Kidney epithelial cell (primary cell): ENCODE results near the gene DNAH11. TPM values are rescaled to one million over a fixed set of nuclear protein-coding genes. Genes with fewer than 3 reads are reported as not detected.

Experiments used
- DNase-seq: peaks from one replicate; pipeline ENCODE4 v3.0.0-alpha.2; 2010; ENCODE audit warnings: low read depth
- H3K27me3 ChIP-seq: 2 replicates; pipeline ENCODE4 v1.6.0; 2011; ENCODE audit warnings: low read length; ENCODE audit not compliant: control insufficient read depth, insufficient read depth
- H3K36me3 ChIP-seq: 2 replicates; pipeline ENCODE4 v1.5.1; 2011; ENCODE audit warnings: low read length; ENCODE audit not compliant: control insufficient read depth, insufficient read depth
- H3K4me3 ChIP-seq: 2 replicates; pipeline ENCODE4 v1.5.1; 2011; ENCODE audit warnings: low read depth, mild to moderate bottlenecking, control low read depth, low read length
- total RNA-seq: library from RNA; depleted of rRNA; stranded (reverse); fragments of >200 nt; gene quantifications from 2 replicates; pipeline ENCODE4 v1.2.3, GENCODE V29; 2015
- TF ChIP-seq, protein P1 (sequence below): IDR thresholded peaks from 2 replicates; pipeline ENCODE4 v1.5.1; 2011; ENCODE audit warnings: mild to moderate bottlenecking, moderate library complexity, low read length, control low read depth, inconsistent platforms; ENCODE audit not compliant: insufficient read depth, poor library complexity, severe bottlenecking

The DNAH11 gene
- total RNA-seq, 1 donor from 2014 or later = not detected

DNA sequence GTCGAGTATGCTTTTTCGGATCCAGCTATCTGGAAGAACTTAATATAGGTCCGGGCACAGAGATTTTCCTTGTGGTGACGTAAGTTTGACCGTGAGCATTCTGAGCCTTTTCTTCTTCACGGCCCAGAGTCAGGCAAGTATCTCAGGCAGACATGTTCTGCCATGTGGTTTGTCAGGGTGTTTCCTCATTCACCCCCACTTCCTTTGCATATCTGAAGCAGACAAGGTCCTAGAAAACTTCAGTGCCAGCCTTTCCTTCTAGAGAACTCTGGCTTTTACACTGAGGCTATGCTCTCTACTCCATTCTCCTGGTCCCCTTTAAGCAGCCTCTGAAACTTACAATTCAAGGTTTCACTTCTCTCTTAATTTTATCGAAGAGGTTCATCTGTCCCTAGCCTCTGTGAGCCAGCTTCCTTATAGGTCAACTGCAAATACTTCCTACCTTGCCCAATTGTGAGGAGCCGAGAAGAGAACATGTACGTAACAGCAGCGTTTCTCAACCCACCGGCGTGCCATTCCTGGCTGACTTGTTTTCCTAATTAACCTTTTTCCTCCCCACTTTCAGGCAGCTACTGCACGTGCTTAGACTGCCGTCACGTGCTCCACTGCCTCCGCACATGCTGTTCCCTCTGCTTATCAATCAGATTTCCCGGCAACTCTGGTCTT, 355.6 kb downstream of the DNAH11 start:
- Histone ChIP-seq H3K4me3 (no peak overlapping the region), H3K36me3 (peaks cover 1% of the 10 kb centered on the region), H3K27me3 (no peaks in the 10 kb centered on the region)
- no peak for DNase-seq
- TF ChIP-seq, protein P1, sequence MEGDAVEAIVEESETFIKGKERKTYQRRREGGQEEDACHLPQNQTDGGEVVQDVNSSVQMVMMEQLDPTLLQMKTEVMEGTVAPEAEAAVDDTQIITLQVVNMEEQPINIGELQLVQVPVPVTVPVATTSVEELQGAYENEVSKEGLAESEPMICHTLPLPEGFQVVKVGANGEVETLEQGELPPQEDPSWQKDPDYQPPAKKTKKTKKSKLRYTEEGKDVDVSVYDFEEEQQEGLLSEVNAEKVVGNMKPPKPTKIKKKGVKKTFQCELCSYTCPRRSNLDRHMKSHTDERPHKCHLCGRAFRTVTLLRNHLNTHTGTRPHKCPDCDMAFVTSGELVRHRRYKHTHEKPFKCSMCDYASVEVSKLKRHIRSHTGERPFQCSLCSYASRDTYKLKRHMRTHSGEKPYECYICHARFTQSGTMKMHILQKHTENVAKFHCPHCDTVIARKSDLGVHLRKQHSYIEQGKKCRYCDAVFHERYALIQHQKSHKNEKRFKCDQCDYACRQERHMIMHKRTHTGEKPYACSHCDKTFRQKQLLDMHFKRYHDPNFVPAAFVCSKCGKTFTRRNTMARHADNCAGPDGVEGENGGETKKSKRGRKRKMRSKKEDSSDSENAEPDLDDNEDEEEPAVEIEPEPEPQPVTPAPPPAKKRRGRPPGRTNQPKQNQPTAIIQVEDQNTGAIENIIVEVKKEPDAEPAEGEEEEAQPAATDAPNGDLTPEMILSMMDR = no peak

DNA sequence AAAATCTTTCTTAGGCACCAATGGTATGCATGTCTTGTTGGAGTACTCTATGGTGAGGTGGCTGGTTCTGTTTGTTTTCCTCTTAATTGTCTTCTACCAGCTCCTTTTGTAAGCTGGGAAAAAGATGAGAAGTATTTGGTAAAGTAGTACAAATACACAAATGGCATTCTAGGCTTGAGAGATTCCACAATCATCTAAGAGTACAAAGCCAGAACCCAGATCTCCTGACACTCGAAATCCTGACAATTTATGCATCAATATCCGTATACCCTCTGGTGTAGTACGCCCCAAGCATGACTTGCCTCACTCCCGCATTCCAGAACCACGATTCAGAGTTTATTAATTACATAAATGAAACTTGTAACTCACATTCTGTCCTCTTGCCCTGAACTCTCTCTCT, 359.4 kb downstream of the DNAH11 start:
- no peak overlapping the region for H3K4me3 ChIP-seq
- H3K27me3 ChIP-seq = no peaks in the 10 kb centered on the region
- DNase-seq = no peak
- peaks cover 5% of the 10 kb centered on the region for H3K36me3 ChIP-seq
- TF ChIP-seq, protein P1 = no peak

DNA sequence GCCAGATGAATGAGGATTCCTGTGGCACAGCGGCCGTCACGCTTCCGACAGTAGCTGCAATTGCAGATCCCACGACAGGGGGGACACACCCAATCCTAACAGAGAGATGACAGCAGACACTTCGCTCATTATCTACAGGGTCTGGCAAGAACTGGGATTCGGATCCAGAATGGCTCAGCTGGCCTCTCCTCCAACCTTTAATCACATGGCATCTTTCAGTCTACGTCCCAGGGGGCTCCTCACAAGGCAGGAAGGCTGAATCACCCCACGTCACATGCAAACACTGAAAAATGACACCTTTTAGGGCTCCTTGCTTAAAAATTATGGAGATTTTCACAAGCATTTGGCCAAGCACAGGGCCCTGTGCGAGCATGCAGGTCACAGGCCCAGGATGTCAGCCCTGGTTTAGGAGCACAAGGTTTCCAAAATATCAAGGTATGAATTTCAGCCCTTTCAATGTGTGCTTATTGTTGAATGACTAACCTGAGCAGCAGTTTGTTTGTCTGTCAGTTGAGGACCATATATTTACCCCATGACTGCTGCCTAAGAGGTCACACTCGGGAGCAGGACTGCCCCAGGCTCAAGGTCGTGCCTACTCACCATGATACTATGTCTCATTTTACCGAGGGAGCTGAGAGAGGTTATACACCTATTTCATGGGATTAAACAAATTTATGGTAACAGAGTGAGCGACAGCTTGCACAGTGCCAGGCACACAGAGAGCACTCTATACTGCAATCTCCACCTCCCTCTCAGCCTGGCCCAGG, 360.4 kb downstream of the DNAH11 start:
- TF ChIP-seq, protein P1 = no peak
- H3K36me3 ChIP-seq = peaks cover 5% of the 10 kb centered on the region
- H3K27me3 ChIP-seq = no peaks in the 10 kb centered on the region
- no peak overlapping the region for H3K4me3 ChIP-seq
- no peak for DNase-seq

DNA sequence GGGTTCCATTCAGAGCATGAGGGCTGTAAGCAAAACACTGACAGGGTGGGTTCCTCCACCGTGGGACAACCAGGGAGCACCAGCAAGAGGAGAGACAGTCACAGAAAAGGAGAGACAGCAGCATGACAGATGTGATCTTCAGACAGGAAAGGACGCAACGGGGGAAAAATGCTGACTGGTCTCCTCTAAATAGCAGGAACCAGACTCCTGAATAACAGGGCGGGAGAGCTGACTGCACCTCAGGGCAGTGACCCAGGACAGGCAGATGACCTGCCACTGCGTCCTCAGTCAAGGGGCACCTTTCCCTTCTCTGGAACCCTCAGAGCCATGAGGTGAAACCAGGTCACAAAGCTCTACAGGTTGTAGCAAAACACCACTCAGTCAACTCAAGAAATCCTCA, 365.9 kb downstream of the DNAH11 start:
- Histone ChIP-seq H3K27me3 (no peaks in the 10 kb centered on the region), H3K4me3 (no peak overlapping the region), H3K36me3 (peaks cover 4% of the 10 kb centered on the region)
- DNase-seq = no peak
- TF ChIP-seq, protein P1 = no peak

DNA sequence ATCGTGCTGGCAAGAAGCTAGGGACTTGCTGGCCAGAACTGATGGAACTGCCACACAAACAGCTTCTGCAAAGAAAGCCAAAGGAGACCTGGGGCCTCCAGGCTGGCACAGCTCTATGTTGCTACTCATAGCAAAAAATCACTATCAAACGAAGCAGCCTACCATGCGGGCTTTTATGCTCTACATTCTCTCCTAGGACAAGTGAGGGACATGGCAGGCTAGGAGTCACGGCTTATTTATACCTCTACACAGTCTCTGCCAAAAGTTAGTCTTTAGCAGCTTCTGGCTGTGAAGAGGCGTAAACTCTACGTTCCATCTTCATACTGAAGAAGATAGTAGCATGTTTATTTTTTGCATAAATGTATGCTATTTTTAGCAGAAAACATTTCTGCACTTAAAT, 367.4 kb downstream of the DNAH11 start:
- peaks cover 2% of the 10 kb centered on the region for H3K36me3 ChIP-seq
- TF ChIP-seq, protein P1 = no peak
- DNase-seq = no peak
- H3K4me3 ChIP-seq = no peak overlapping the region
- no peaks in the 10 kb centered on the region for H3K27me3 ChIP-seq
